Amniotic stem cell (primary cell): Measurements from ENCODE around the gene GRID2.
"Not testable (repeated sequence)": the region's sequence is repeated elsewhere in the genome, so short reads cannot be mapped to it uniquely, and the experiment has no call there.

ENCODE experiments used
- DNase-seq: peaks from one replicate; lab custom pipeline; 2025; lab: John Stamatoyannopoulos, UW

GRID2 gene

DNA sequence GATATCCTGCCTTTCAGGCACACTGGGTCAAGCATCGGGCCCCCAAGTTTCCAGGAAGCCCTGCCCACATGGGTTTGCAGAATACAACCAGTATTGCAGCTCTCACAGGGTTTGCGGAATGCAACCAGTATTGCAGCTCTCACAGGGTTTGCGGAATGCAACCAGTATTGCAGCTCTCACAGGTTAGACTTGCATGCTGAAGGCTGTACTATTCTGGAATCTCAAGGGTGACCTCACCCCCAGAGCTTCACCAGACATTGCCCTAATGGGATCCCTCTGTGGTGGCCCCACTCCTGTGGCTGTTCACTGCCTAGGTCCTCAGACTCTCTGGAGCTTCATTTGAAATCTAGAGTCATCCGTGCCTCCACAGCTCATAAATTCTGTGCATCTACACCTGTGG is 884.1 kb downstream of the GRID2 start:
- no peak for DNase-seq

GRCh38 chr4:93199492-93199891 is 895.7 kb downstream of the GRID2 start:
- DNase-seq = no peak

DNA sequence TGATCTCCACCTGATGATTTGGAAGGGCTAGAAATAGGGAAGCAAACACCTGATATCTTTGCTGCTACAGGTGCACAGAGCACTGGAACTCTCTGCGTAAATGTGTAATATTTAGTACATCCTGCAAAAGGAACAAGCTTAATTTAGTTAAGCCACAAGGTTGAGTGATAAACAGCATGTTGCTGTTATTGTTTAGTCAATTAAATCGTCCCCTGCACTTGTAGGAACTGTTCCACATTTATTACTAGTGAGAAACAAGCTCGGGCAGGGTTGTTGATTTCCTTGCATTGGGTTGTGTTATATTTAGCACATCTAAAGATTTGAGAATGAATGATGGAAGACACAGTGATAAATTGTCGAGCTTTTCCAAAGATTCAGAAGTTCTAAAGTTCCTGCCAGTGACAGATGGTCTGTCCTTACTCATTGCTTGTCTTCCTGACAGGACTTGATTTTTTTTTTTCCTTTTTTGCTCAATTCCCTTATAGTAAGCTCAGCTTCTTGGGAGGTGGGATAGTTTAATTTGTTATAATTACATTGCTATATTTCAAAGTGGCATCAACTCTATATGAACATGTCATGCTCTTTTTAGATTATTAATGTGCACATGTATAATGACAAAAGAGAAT is 897.8 kb downstream of the GRID2 start:
- no peak for DNase-seq

- no peak for DNase-seq
These were observed 899.9 kb downstream of the GRID2 start for GRCh38 chr4:93203708-93204107.

DNA sequence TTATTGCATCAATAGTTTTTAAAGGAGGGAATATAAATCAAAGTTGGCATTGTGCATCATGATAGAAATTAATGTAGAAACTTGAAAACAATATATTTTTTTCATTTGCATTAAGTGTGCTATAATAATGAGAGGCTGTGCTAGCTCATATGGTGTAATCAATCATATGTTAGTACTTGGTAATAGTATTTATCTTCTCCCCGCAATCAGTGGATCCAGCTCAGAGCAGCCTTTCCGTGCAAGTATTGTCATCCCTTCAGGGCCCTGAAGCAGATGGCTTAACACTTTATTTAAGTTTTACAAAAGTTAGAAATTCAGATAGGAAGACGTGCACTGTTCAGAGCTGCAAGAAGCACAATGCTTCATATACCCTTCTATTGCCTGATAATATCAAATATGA is 908.5 kb downstream of the GRID2 start:
- DNase-seq = no peak

- DNase-seq = no peak
These were observed 912.9 kb downstream of the GRID2 start for GRCh38 chr4:93216646-93217045.

DNA sequence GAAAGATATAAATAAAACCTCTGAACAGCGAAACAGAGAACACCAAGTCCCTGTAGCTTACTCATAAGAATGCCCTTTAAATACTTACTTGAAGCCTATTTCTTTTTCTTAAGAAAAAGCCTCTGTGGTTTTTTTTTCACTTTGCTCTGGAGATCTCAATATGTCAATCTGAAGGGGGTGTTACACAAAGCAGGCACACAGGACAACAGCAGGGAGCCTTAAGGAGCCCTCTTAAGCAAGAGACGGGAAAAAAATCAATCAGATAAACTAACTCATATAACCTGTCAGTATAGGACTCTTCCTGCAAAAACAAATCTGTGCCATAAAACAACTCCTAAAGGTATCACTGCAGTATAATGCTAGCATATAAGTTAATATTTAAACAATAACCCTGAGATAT is 913.7 kb downstream of the GRID2 start:
- no peak for DNase-seq

- no peak for DNase-seq
These were observed 918.0 kb downstream of the GRID2 start for GRCh38 chr4:93221771-93222170.

- no peak for DNase-seq
These were observed 924.3 kb downstream of the GRID2 start for GRCh38 chr4:93228021-93228420.

DNA sequence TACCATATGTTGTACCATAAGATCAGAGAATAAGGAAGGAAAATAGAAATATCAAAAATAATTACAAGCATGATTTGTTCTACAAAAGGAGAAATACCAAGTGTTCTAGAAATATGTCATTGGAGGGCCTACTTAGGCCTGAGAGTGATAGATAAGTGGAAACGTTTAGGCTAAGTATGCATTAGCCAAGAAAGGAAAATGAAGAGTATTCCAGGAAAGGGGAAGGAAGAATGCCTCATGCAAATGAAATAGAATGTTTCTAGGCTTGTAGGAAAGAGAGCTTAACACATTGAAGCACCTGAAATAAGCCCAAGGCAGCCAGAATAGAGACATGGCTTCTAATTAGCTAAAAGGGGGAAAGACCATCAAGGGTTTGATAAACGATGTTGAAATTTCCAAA is 929.1 kb downstream of the GRID2 start:
- no peak for DNase-seq

DNA sequence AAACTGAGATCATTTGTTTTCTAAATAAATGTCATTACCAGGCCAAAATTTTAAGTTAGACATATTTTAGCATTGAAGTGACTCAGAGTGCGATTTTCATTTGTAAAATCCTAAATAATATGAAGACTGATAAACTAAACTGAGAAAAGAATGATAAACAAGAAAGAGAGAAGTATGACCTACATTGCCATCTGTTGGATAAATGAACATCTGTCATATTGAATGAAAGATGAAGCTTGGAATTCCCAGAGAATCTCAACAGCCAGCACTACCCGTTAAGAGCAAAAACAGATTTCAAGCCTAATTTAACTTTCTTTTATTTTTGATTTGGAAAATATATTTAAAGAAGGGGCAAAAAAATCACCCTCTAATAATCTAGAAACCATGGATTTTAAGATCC is 933.8 kb downstream of the GRID2 start:
- no peak for DNase-seq

- DNase-seq = no peak
These were observed 939.5 kb downstream of the GRID2 start for GRCh38 chr4:93243262-93243661.

DNA sequence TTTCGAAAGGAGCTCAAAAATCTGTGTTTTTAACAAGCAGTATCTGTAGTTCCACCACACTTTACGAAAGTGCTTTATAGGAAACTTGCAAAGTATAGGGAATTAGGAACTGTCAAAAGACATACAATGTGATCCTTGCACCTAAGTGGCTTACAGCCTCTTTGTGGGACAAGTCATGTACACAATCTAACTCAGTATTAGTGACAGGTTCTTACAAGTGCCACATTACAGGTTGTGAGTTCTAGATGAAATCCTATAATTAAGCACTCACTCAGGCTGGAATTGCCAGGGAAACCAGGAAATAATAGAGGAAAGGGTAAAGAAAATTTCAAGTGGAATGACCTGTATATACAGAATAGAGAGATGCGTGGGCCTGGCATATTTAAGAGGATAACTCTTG is 957.4 kb downstream of the GRID2 start:
- DNase-seq = no peak

GRCh38 chr4:93263166-93263565 is 959.4 kb downstream of the GRID2 start:
- no peak for DNase-seq

DNA sequence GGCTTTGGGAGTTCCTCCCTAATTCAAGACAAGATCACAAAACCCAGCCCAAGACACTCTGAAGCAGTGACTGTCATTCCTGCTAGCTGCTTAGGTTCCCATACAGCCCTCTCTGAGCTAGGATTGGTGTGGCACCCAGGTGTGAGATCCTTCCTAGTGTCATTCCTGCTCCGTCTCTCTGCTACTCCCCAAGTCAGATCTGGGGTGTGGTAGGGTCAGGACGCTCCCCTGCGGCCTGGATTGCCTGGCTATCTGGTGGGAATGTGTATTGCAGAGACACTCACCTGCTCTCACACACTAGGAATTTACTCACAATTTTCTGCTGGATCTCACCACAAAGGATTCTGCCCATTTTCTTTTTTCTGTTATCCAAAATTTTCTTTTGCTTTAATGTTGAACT is 964.0 kb downstream of the GRID2 start:
- DNase-seq = no peak

DNA sequence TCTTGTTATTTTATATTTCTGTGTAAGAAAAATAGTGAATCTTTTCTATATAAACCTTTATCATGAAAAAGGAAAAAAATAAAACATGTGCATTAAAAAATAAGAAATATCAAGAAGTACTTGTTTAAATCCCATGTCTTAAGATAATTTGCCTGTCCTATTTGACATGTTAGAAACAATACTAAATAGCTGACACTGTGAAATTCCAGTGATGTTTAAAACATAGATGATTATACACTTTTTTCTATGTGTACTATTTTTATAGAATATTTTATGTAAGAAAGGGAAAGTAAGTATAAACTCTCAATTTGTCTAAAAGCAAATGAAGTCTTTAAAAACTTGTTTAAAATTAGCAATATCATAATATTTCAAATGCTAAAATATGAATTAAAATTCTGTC is 981.6 kb downstream of the GRID2 start:
- DNase-seq = no peak

DNA sequence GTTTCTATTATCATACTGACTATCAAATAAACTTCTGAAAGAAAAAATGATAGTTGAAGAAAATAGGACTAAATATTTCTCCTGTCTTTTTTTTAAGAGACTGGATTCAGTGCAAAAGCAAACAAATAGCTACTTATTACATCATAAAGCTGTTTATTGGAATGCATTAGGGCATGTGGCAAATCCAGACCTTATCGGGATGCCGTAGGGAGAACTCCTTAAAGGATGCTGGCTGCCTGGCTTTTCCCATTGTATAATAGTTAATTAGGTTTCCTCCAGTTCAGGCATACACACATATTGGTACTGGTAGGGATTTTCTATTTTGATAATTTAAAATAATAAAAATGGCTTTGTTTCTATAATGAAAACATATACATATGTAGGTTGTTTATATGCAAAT is 985.5 kb downstream of the GRID2 start:
- no peak for DNase-seq

GRCh38 chr4:93289831-93290230 is 986.1 kb downstream of the GRID2 start:
- DNase-seq = no peak

DNA sequence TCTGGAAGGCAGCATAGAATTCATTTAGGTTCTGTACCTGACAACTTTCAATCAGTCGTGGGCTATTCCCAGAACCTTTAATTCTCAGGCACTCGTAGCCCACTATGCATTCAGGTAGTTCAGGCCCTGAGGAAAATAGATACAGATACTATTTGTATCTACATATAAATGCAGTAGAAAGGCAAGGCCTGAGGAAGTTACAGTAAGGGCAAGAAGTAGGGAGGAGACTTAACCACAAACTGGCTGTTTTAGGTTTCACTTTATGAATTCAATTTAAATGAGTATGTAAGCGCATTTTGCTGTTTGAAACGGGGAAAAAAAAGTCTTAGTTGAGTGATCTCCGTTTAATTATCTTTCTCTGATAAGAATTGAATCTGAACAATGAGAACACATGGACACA is 995.4 kb downstream of the GRID2 start:
- no peak for DNase-seq

- DNase-seq = not testable (repeated sequence)
These were observed 997.2 kb downstream of the GRID2 start for GRCh38 chr4:93300780-93301555.

- no peak for DNase-seq
These were observed 998.5 kb downstream of the GRID2 start for GRCh38 chr4:93302310-93302709.

DNA sequence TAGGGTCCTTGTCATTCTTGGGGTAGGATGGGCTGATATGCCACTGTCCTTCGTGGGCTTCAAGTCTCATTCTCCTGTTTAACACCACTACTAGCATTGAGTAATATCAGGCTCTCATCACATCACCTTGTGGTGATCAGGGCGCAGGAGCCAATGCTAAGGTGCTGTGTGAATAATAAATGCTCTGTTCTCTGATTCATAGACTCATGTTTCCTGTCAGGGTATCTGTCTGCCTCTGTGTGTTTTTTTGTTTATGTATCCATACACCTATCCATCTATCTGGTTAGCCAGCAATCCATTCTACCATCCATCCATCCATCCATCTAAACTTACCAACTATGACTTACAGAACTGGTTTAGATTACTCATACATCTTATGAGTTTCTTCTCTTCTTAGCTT is 999.7 kb downstream of the GRID2 start:
- DNase-seq = no peak

GRCh38 chr4:93312299-93312698 is 1008.5 kb downstream of the GRID2 start:
- DNase-seq = no peak

GRCh38 chr4:93313197-93313596 is 1009.4 kb downstream of the GRID2 start:
- no peak for DNase-seq
